HL-60/S4 treated with retinoic acid at 250 ng/mL for 4 days and 3 days (cell line): ENCODE data around the gene MUC5AC.

Experiments
- in situ Hi-C: fragments of 300-500 bp; cut with MboI; formaldehyde crosslinking; loops from 2 replicates; pipeline ENCODE4 v1.7.0; 2022; ENCODE audit warnings: low sequenced_read_pairs

The MUC5AC gene

GRCh38 chr11:1203505-1204271 is 45.9 kb downstream of the MUC5AC start:
- in situ Hi-C loops = loop anchor here (25.0 kb wide), 1 partner anchor 309 kb away; no protein-coding TSS in a partner anchor

GRCh38 chr11:1204381-1205101 is 46.8 kb downstream of the MUC5AC start:
- in situ Hi-C loops = loop anchor here (25.0 kb wide), 1 partner anchor 308 kb away; no protein-coding TSS in a partner anchor

GRCh38 chr11:1205121-1205986 is 47.6 kb downstream of the MUC5AC start:
- in situ Hi-C loops = loop anchor here (25.0 kb wide), 1 partner anchor 307 kb away; no protein-coding TSS in a partner anchor

- in situ Hi-C loops = loop anchor here (25.0 kb wide), 1 partner anchor 306 kb away; no protein-coding TSS in a partner anchor
Measured at GRCh38 chr11:1205987-1206331, 48.2 kb downstream of the MUC5AC start.

GRCh38 chr11:1206391-1207271 is 48.9 kb downstream of the MUC5AC start:
- in situ Hi-C loops = loop anchor here (25.0 kb wide), 1 partner anchor 306 kb away; no protein-coding TSS in a partner anchor

GRCh38 chr11:1207401-1208143 is 49.8 kb downstream of the MUC5AC start:
- in situ Hi-C loops = loop anchor here (25.0 kb wide), 1 partner anchor 305 kb away; no protein-coding TSS in a partner anchor

GRCh38 chr11:1208144-1208393 is 50.3 kb downstream of the MUC5AC start:
- in situ Hi-C loops = loop anchor here (25.0 kb wide), 1 partner anchor 304 kb away; no protein-coding TSS in a partner anchor

- in situ Hi-C loops = loop anchor here (25.0 kb wide), 1 partner anchor 304 kb away; no protein-coding TSS in a partner anchor
Measured at GRCh38 chr11:1208394-1209261, 50.9 kb downstream of the MUC5AC start.

- in situ Hi-C loops = loop anchor here (25.0 kb wide), 1 partner anchor 303 kb away; no protein-coding TSS in a partner anchor
Measured at GRCh38 chr11:1209371-1210057, 51.8 kb downstream of the MUC5AC start.

- in situ Hi-C loops = loop anchor here (25.0 kb wide), 1 partner anchor 300 kb away; no protein-coding TSS in a partner anchor
Measured at GRCh38 chr11:1211838-1212237, 54.1 kb downstream of the MUC5AC start.

- in situ Hi-C loops = loop anchor here (25.0 kb wide), 1 partner anchor 296 kb away; no protein-coding TSS in a partner anchor
Measured at GRCh38 chr11:1215826-1216225, 58.1 kb downstream of the MUC5AC start.

GRCh38 chr11:1217151-1217550 is 59.4 kb downstream of the MUC5AC start:
- in situ Hi-C loops = loop anchor here (25.0 kb wide), 1 partner anchor 295 kb away; no protein-coding TSS in a partner anchor

GRCh38 chr11:1218256-1218787 is 60.6 kb downstream of the MUC5AC start:
- in situ Hi-C loops = loop anchor here (25.0 kb wide), 1 partner anchor 294 kb away; no protein-coding TSS in a partner anchor

GRCh38 chr11:1218788-1219445 is 61.2 kb downstream of the MUC5AC start:
- in situ Hi-C loops = loop anchor here (25.0 kb wide), 1 partner anchor 293 kb away; no protein-coding TSS in a partner anchor

- in situ Hi-C loops = loop anchor here (25.0 kb wide), 1 partner anchor 293 kb away; no protein-coding TSS in a partner anchor
Measured at GRCh38 chr11:1219446-1219833, 61.7 kb downstream of the MUC5AC start.
